ENCODE data around the gene ZNF598. TPM values are rescaled to one million over a fixed set of nuclear protein-coding genes. Genes with fewer than 3 reads are reported as not detected.

The ZNF598 gene
- total and polyA plus RNA-seq, 2 experiments from 2014 or later = 8.5 to 48.6 TPM

GRCh38 chr16:2019518-2019920 is 9.9 kb upstream of the ZNF598 start, which contains the start of gene NPW (continued):
- no peak for TF ChIP-seq ETS1 (IDR thresholded peaks at IDR 0.05)

- ATAC-seq (peak; percentile 15), DNase-seq (ENCODE audit: low spot score) (no peak)
- Mint-ChIP-seq H3K36me3 (ENCODE audit: low read depth) (no peaks in the 10 kb centered on the region), H3K27ac (no peak overlapping the region), H3K9me3 (no peaks in the 10 kb centered on the region), H3K27me3 (ENCODE audit: insufficient read depth, low read depth, poor library complexity) (peaks cover 37% of the 10 kb centered on the region), H3K4me1 (peaks cover 2% of the 10 kb centered on the region; the same call in 1 of the 3 replicates), H3K4me3 (no peak overlapping the region; the same call in 2 of the 3 replicates)
- H3K4me3 ChIP-seq = no peak overlapping the region
- H3K27me3 ChIP-seq (ENCODE audit: insufficient read depth) = peaks cover 38% of the 10 kb centered on the region
- no peak overlapping the region for H3K27ac ChIP-seq (ENCODE audit: low read depth)
- no peaks in the 10 kb centered on the region; the same call in 1 of the 2 replicates for H4K20me1 ChIP-seq (replicated peaks; ENCODE audit: insufficient read depth)
- no peaks in the 10 kb centered on the region for H3K36me3 ChIP-seq (ENCODE audit: insufficient read depth)
- no peak overlapping the region for H2AFZ ChIP-seq
- no peak overlapping the region for H3K4me2 ChIP-seq
- no peaks in the 10 kb centered on the region for H3K9me2 ChIP-seq (ENCODE audit: insufficient read depth)
- H3K4me1 ChIP-seq (ENCODE audit: insufficient read depth) = no peaks in the 10 kb centered on the region
- no peaks in the 10 kb centered on the region for H3K79me2 ChIP-seq (replicated peaks; ENCODE audit: insufficient read depth)
- TF ChIP-seq CTCF (conservative IDR thresholded peaks at IDR 0.05; ENCODE audit: low read depth in 2 of 2) (peak; percentile 67 to 70), EZH2 (IDR thresholded peaks at IDR 0.05; ENCODE audit: low read depth, unreplicated experiment) (no peak), STAT1 (IDR thresholded peaks at IDR 0.05; ENCODE audit: unreplicated experiment) (no peak)
- H3F3A ChIP-seq (replicated peaks; ENCODE audit: low read depth) = peaks cover 3% of the 10 kb centered on the region; the same call in 1 of the 2 replicates
These were observed 6.8 kb upstream of the ZNF598 start for GRCh38 chr16:2016407-2016922.

- Histone ChIP-seq H4K20me1 (replicated peaks; ENCODE audit: insufficient read depth) (no peaks in the 10 kb centered on the region; the same call in 1 of the 2 replicates), H3K4me2 (no peak overlapping the region), H3K27me3 (ENCODE audit: insufficient read depth) (peaks cover 32% of the 10 kb centered on the region), H3K27ac (ENCODE audit: low read depth) (no peak overlapping the region), H2AFZ (no peak overlapping the region), H3K79me2 (replicated peaks; ENCODE audit: insufficient read depth) (no peaks in the 10 kb centered on the region), H3K9me2 (ENCODE audit: insufficient read depth) (no peaks in the 10 kb centered on the region), H3K4me1 (ENCODE audit: insufficient read depth) (no peaks in the 10 kb centered on the region), H3F3A (replicated peaks; ENCODE audit: low read depth) (peaks cover 3% of the 10 kb centered on the region; the same call in 1 of the 2 replicates), H3K4me3 (no peak overlapping the region), H3K36me3 (ENCODE audit: insufficient read depth) (no peaks in the 10 kb centered on the region)
- no peak overlapping the region for H3K4me3 Mint-ChIP-seq
- no peak for ATAC-seq
- no peak overlapping the region for H3K27ac Mint-ChIP-seq
- no peak for DNase-seq (ENCODE audit: low spot score)
- no peaks in the 10 kb centered on the region for H3K36me3 Mint-ChIP-seq (ENCODE audit: low read depth)
- peaks cover 2% of the 10 kb centered on the region; the same call in 1 of the 3 replicates for H3K4me1 Mint-ChIP-seq
- H3K27me3 Mint-ChIP-seq (ENCODE audit: insufficient read depth, low read depth, poor library complexity) = peaks cover 31% of the 10 kb centered on the region
- H3K9me3 Mint-ChIP-seq = no peaks in the 10 kb centered on the region
- no peak for TF ChIP-seq STAT1 (IDR thresholded peaks at IDR 0.05; ENCODE audit: unreplicated experiment)
These were observed 6.3 kb upstream of the ZNF598 start for GRCh38 chr16:2015947-2016208.

Measured in GM23338 (cell line).